Natural killer cell (primary cell): ENCODE results near the gene DDIAS. TPM values are rescaled to one million over a fixed set of nuclear protein-coding genes. Genes with fewer than 3 reads are reported as not detected.

ENCODE experiments used
- ATAC-seq, 3 donors: fragments of 150-1000 bp in 2 of 3; fragments of 200-7000 bp in 1 of 3; cut with Tn5 transposase; 1 replicate in 1 of 3; 2 replicates in 2 of 3; pipeline ENCODE4 v1.10.0; 2021; ENCODE audit warnings: mild to moderate bottlenecking in 2 of 3, moderate library complexity in 2 of 3
- DNase-seq, 2 donors: peaks; one replicate each; pipeline versions ENCODE4 v3.0.0 to v3.0.0-alpha.2; 2013 to 2021; ENCODE audit warnings: mixed read lengths in 1 of 2
- H3K27ac ChIP-seq: one replicate; pipeline ENCODE4 v1.5.1; 2013; ENCODE audit warnings: mild to moderate bottlenecking, low read length
- H3K27me3 ChIP-seq: one replicate; pipeline ENCODE4 v1.6.1; 2013; ENCODE audit warnings: low read length; ENCODE audit not compliant: control insufficient read depth, insufficient read depth
- H3K36me3 ChIP-seq: one replicate; pipeline ENCODE4 v1.6.1; 2013; ENCODE audit warnings: low read length; ENCODE audit not compliant: control insufficient read depth, insufficient read depth
- H3K4me1 ChIP-seq: one replicate; pipeline ENCODE4 v1.6.1; 2013; ENCODE audit warnings: low read length; ENCODE audit not compliant: control insufficient read depth, insufficient read depth
- H3K4me3 ChIP-seq: one replicate; pipeline ENCODE4 v1.5.1; 2013; ENCODE audit warnings: low read length
- H3K9me3 ChIP-seq: one replicate; pipeline ENCODE4 v1.6.1; 2013; ENCODE audit warnings: low read length; ENCODE audit not compliant: control insufficient read depth, insufficient read depth
- H3K27ac Mint-ChIP-seq, 2 donors: one replicate each; pipeline ENCODE4 v1.8.0; 2022; ENCODE audit warnings: mild to moderate bottlenecking in 2 of 2, mixed read lengths in 2 of 2, moderate library complexity in 1 of 2
- H3K27me3 Mint-ChIP-seq, 2 donors: one replicate each; pipeline ENCODE4 v1.8.0; 2022; ENCODE audit warnings: low read depth in 2 of 2, mixed read lengths in 2 of 2
- H3K36me3 Mint-ChIP-seq: one replicate; pipeline ENCODE4 v1.8.0; 2022; ENCODE audit warnings: mixed read lengths
- H3K4me1 Mint-ChIP-seq, 2 donors: one replicate each; pipeline ENCODE4 v1.8.0; 2022; ENCODE audit warnings: mixed read lengths in 2 of 2
- H3K4me3 Mint-ChIP-seq: one replicate; pipeline ENCODE4 v1.8.0; 2022; ENCODE audit warnings: mild to moderate bottlenecking, moderate library complexity, mixed read lengths
- H3K9me3 Mint-ChIP-seq, 2 donors: one replicate each; pipeline ENCODE4 v1.8.0; 2022; ENCODE audit warnings: mixed read lengths in 2 of 2
- CTCF ChIP-seq: fragments of 200-600 bp; IDR thresholded peaks from one replicate; pipeline ENCODE4 v1.8.0; 2022; ENCODE audit warnings: antibody characterized with exemption
- WGBS: methylation state at CpG from one replicate; pipeline ENCODE4 v1.1.7; 2013; ENCODE audit warnings: missing lambda C conversion rate; ENCODE audit not compliant: insufficient coverage; 5-methylcytosine and 5-hydroxymethylcytosine counted together
- intact Hi-C: fragments of 100-400 bp; cut with micrococcal nuclease; formaldehyde crosslinking; loops from one replicate; pipeline ENCODE4 v1.14.2; 2022
- total RNA-seq, 4 donors: library from RNA; stranded (reverse); fragments of 120-200 nt in 1 of 4; gene quantifications; one replicate each; pipeline versions ENCODE4 v1.2.3 to v1.2.4, GENCODE V29; 2013 to 2022

DDIAS gene
- total RNA-seq, 3 donors from 2014 or later (not counting 1 experiment from before 2014, with no cell fraction given): 0.89 to 2.4 (median 1.8) TPM

- H3K27ac ChIP-seq: no peak overlapping the region
- Mint-ChIP-seq H3K4me1 (peaks cover 8 to 22% of the 10 kb centered on the region in 2 donors), H3K4me3 (no peak overlapping the region), H3K27ac (no peak overlapping the region), H3K36me3 (no peaks in the 10 kb centered on the region), H3K9me3 (no peaks in the 10 kb centered on the region), H3K27me3 (no peaks in the 10 kb centered on the region)
- H3K9me3 ChIP-seq: no peaks in the 10 kb centered on the region
- intact Hi-C loops: no loop called here
- H3K4me1 ChIP-seq: no peaks in the 10 kb centered on the region
- no peak for TF ChIP-seq CTCF
- DNase-seq (no peak), ATAC-seq (no peak)
- WGBS: 98% methylated on average over 2 of the region's 2 CpGs
- H3K27me3 ChIP-seq: no peaks in the 10 kb centered on the region
- no peak overlapping the region for H3K4me3 ChIP-seq
- peaks cover 3% of the 10 kb centered on the region for H3K36me3 ChIP-seq
Measured at GRCh38 chr11:82857145-82857544, 44.4 kb upstream of the DDIAS start.

GRCh38 chr11:82858133-82858532 lies 43.4 kb upstream of the DDIAS start:
- no peak overlapping the region for H3K27ac Mint-ChIP-seq
- DNase-seq (no peak), ATAC-seq (no peak)
- WGBS: 86% methylated on average over 2 of the region's 2 CpGs
- H3K4me1 Mint-ChIP-seq: peaks cover 8 to 22% of the 10 kb centered on the region in 2 donors
- no peaks in the 10 kb centered on the region for H3K9me3 Mint-ChIP-seq
- Histone ChIP-seq H3K4me3 (no peak overlapping the region), H3K36me3 (peaks cover 2% of the 10 kb centered on the region), H3K27ac (no peak overlapping the region), H3K9me3 (no peaks in the 10 kb centered on the region), H3K27me3 (no peaks in the 10 kb centered on the region), H3K4me1 (no peaks in the 10 kb centered on the region)
- no peak overlapping the region for H3K4me3 Mint-ChIP-seq
- intact Hi-C loops: no loop called here
- H3K36me3 Mint-ChIP-seq: no peaks in the 10 kb centered on the region
- TF ChIP-seq CTCF: no peak
- no peaks in the 10 kb centered on the region for H3K27me3 Mint-ChIP-seq

- H3K27ac Mint-ChIP-seq: no peak overlapping the region
- WGBS: 50% methylated on average over 1 of the region's 1 CpG
Measured at GRCh38 chr11:82858556-82859091, 42.9 kb upstream of the DDIAS start.

More at GRCh38 chr11:82858556-82859091, 42.9 kb upstream of the DDIAS start:
- no peak for TF ChIP-seq CTCF
- intact Hi-C loops: no loop called here
- no peak overlapping the region for H3K4me3 ChIP-seq
- H3K9me3 ChIP-seq: no peaks in the 10 kb centered on the region
- Mint-ChIP-seq H3K36me3 (no peaks in the 10 kb centered on the region), H3K9me3 (no peaks in the 10 kb centered on the region), H3K4me3 (no peak overlapping the region), H3K4me1 (peaks cover 8 to 18% of the 10 kb centered on the region in 2 donors), H3K27me3 (no peaks in the 10 kb centered on the region)
- H3K4me1 ChIP-seq: no peaks in the 10 kb centered on the region
- ATAC-seq: no peak
- H3K27me3 ChIP-seq: no peaks in the 10 kb centered on the region
- H3K36me3 ChIP-seq: peaks cover 2% of the 10 kb centered on the region
- DNase-seq: no peak
- no peak overlapping the region for H3K27ac ChIP-seq
